Chondrocyte (in vitro differentiated cells): ENCODE data around the gene PRKG2. TPM values are rescaled to one million over a fixed set of nuclear protein-coding genes. Genes with fewer than 3 reads are reported as not detected.

ENCODE experiments used
- DNase-seq: peaks from one replicate; pipeline ENCODE4 v3.0.0; 2021; ENCODE audit warnings: mixed read lengths, low spot score
- H3K27ac Mint-ChIP-seq: one replicate; pipeline ENCODE4 v1.8.0; 2021; ENCODE audit warnings: mild to moderate bottlenecking, moderate library complexity, mixed read lengths; ENCODE audit not compliant: unreplicated experiment
- H3K27me3 Mint-ChIP-seq: 2 replicates; pipeline ENCODE4 v1.8.0; 2021; ENCODE audit warnings: low read depth, mixed read lengths
- H3K36me3 Mint-ChIP-seq: 2 replicates; pipeline ENCODE4 v1.8.0; 2021; ENCODE audit warnings: low read depth, mixed read lengths
- H3K4me1 Mint-ChIP-seq: 2 replicates; pipeline ENCODE4 v1.8.0; 2021; ENCODE audit warnings: low read depth, mild to moderate bottlenecking, mixed read lengths
- H3K4me3 Mint-ChIP-seq: one replicate; pipeline ENCODE4 v1.8.0; 2021; ENCODE audit warnings: mild to moderate bottlenecking, moderate library complexity, mixed read lengths; ENCODE audit not compliant: unreplicated experiment
- H3K9me3 Mint-ChIP-seq: 2 replicates; pipeline ENCODE4 v1.8.0; 2021; ENCODE audit warnings: low read depth, mixed read lengths
- CTCF ChIP-seq: fragments of 200-600 bp; sonication (generic); IDR thresholded peaks from 2 replicates; pipeline ENCODE4 v1.5.0; 2021; ENCODE audit warnings: antibody characterized with exemption, mild to moderate bottlenecking, moderate library complexity
- total RNA-seq: library from RNA; stranded (reverse); gene quantifications from 3 replicates; pipeline ENCODE4 v1.2.1, GENCODE V29; 2021

Gene PRKG2
- total RNA-seq, 1 donor from 2014 or later, result not detected

- H3K4me1 Mint-ChIP-seq, result no peaks in the 10 kb centered on the region
- H3K36me3 Mint-ChIP-seq, result no peaks in the 10 kb centered on the region
- DNase-seq, result no peak
- no peak overlapping the region for H3K27ac Mint-ChIP-seq
- TF ChIP-seq CTCF, result no peak
- peaks cover 7% of the 10 kb centered on the region for H3K27me3 Mint-ChIP-seq
- no peaks in the 10 kb centered on the region for H3K9me3 Mint-ChIP-seq
- no peak overlapping the region for H3K4me3 Mint-ChIP-seq
These were observed 72.3 kb downstream of the PRKG2 start for GRCh38 chr4:81142744-81143143.

- no peaks in the 10 kb centered on the region for H3K36me3 Mint-ChIP-seq
- no peaks in the 10 kb centered on the region for H3K9me3 Mint-ChIP-seq
- DNase-seq, result no peak
- no peak overlapping the region for H3K27ac Mint-ChIP-seq
- H3K4me3 Mint-ChIP-seq, result no peak overlapping the region
- no peak for TF ChIP-seq CTCF
- no peaks in the 10 kb centered on the region for H3K4me1 Mint-ChIP-seq
- peaks cover 6% of the 10 kb centered on the region for H3K27me3 Mint-ChIP-seq
These were observed 77.1 kb downstream of the PRKG2 start for GRCh38 chr4:81137894-81138293.

- no peak for DNase-seq
- H3K4me3 Mint-ChIP-seq, result no peak overlapping the region
These were observed 77.6 kb downstream of the PRKG2 start for GRCh38 chr4:81137446-81137845.

GRCh38 chr4:81136161-81136905, 78.7 kb downstream of the PRKG2 start:
- no peaks in the 10 kb centered on the region for H3K4me1 Mint-ChIP-seq

More at GRCh38 chr4:81137446-81137845, 77.6 kb downstream of the PRKG2 start:
- H3K4me1 Mint-ChIP-seq, result no peaks in the 10 kb centered on the region
- H3K36me3 Mint-ChIP-seq, result no peaks in the 10 kb centered on the region
- H3K27me3 Mint-ChIP-seq, result peaks cover 4% of the 10 kb centered on the region
- H3K9me3 Mint-ChIP-seq, result no peaks in the 10 kb centered on the region
- no peak overlapping the region for H3K27ac Mint-ChIP-seq
- no peak for TF ChIP-seq CTCF

GRCh38 chr4:81135501-81135900, 79.5 kb downstream of the PRKG2 start:
- no peaks in the 10 kb centered on the region for H3K4me1 Mint-ChIP-seq
- H3K27me3 Mint-ChIP-seq, result peaks cover 4% of the 10 kb centered on the region
- no peak overlapping the region for H3K4me3 Mint-ChIP-seq
- DNase-seq, result no peak
- H3K9me3 Mint-ChIP-seq, result no peaks in the 10 kb centered on the region
- H3K27ac Mint-ChIP-seq, result no peak overlapping the region
- no peaks in the 10 kb centered on the region for H3K36me3 Mint-ChIP-seq
- no peak for TF ChIP-seq CTCF

More at GRCh38 chr4:81136161-81136905, 78.7 kb downstream of the PRKG2 start:
- Mint-ChIP-seq H3K27me3 (peaks cover 4% of the 10 kb centered on the region), H3K9me3 (no peaks in the 10 kb centered on the region), H3K4me3 (no peak overlapping the region), H3K27ac (no peak overlapping the region), H3K36me3 (no peaks in the 10 kb centered on the region)
- TF ChIP-seq CTCF, result no peak
- no peak for DNase-seq
